ENCODE data around the gene PAFAH2. TPM values are rescaled to one million over a fixed set of nuclear protein-coding genes. Genes with fewer than 3 reads are reported as not detected.

The PAFAH2 gene
- total RNA-seq, 3 donors from 2014 or later (not counting 1 experiment from before 2014, with no cell fraction given) = 39.0 to 95.1 (median 68.6) TPM

DNA sequence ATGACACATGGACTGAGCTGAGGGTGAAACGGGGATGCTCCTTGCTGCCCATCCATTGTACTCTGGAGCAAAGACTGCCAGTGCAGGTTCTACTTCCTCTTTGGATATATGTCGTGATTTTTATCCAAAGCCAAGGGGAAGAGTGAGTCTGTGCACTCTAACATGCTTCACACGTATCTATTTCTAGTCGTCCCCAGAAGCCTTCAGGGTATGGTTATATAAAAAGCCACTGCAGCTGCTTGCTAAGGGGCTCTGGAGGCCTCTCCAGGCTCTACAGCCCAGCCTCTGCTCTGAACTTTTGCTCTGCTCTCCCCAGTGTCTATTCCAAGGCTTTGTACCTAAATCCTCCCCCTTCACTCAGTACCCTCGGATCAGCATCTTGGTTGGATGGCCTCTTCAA, 20.1 kb downstream of the PAFAH2 start:
- intact Hi-C loops (cut with micrococcal nuclease) = no loop called here
- H3K4me1 Mint-ChIP-seq = peaks cover 46 to 50% of the 10 kb centered on the region in 2 donors
- Histone ChIP-seq H3K27ac (ENCODE audit: low read length) (no peak overlapping the region), H3K9me3 (ENCODE audit: control insufficient read depth, insufficient read depth, low read length) (no peaks in the 10 kb centered on the region), H3K4me3 (ENCODE audit: low read length) (no peak overlapping the region), H3K4me1 (ENCODE audit: control insufficient read depth, insufficient read depth, low read length) (no peaks in the 10 kb centered on the region), H3K27me3 (ENCODE audit: control insufficient read depth, insufficient read depth, low read length) (no peaks in the 10 kb centered on the region), H3K36me3 (ENCODE audit: control insufficient read depth, insufficient read depth, low read length) (peaks cover 84% of the 10 kb centered on the region)
- ATAC-seq = peak in 1 of 3 donors; percentile 24
- no peak for DNase-seq
- H3K9me3 Mint-ChIP-seq = no peaks in the 10 kb centered on the region
- no peak overlapping the region for H3K4me3 Mint-ChIP-seq
- WGBS (ENCODE audit: insufficient coverage) = 72% methylated on average over 4 of the region's 5 CpGs
- no peaks in the 10 kb centered on the region for H3K27me3 Mint-ChIP-seq (ENCODE audit: low read depth in 2 of 2)
- TF ChIP-seq, protein P1, sequence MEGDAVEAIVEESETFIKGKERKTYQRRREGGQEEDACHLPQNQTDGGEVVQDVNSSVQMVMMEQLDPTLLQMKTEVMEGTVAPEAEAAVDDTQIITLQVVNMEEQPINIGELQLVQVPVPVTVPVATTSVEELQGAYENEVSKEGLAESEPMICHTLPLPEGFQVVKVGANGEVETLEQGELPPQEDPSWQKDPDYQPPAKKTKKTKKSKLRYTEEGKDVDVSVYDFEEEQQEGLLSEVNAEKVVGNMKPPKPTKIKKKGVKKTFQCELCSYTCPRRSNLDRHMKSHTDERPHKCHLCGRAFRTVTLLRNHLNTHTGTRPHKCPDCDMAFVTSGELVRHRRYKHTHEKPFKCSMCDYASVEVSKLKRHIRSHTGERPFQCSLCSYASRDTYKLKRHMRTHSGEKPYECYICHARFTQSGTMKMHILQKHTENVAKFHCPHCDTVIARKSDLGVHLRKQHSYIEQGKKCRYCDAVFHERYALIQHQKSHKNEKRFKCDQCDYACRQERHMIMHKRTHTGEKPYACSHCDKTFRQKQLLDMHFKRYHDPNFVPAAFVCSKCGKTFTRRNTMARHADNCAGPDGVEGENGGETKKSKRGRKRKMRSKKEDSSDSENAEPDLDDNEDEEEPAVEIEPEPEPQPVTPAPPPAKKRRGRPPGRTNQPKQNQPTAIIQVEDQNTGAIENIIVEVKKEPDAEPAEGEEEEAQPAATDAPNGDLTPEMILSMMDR (IDR thresholded peaks at IDR 0.05) = no peak
- peaks cover 34% of the 10 kb centered on the region for H3K36me3 Mint-ChIP-seq
- H3K27ac Mint-ChIP-seq = peak overlapping the region; percentile 5 to 65

DNA sequence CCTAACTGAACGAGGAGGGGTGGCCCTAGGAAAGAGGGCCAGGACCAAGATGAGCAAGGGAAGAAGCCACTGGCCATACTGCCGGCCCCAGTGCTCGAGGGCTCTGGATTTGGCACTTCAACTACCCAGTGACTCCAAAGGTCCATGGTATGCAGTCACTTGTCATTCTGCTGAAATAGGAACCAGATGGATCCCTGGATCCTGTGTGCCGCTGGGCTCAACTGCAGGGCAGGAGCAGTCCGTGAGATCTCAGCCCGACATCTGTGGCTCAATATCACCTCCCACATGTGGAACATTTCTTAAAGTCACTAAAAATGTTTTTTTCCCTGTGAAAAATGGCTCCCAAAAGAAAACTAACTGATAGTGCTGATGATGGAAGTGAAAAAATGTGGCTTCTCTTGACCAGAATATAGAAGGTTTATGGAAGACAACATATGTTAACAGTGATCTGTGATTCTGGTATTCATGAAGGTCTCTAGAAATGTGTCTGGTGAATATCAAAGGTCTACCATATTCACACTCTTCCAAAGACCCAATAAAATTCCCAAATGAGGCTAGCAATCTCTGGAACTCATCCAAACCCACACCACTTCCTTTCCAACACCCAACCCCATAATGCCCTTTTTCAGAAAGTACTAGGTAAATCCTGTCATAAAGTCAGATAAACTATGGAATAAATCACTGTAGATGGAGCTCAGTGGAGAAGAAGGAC, 24.1 kb downstream of the PAFAH2 start:
- H3K4me1 Mint-ChIP-seq = peaks cover 63% of the 10 kb centered on the region in 2 donors
- Histone ChIP-seq H3K4me3 (ENCODE audit: low read length) (no peak overlapping the region), H3K4me1 (ENCODE audit: control insufficient read depth, insufficient read depth, low read length) (peaks cover 15% of the 10 kb centered on the region), H3K27me3 (ENCODE audit: control insufficient read depth, insufficient read depth, low read length) (no peaks in the 10 kb centered on the region), H3K27ac (ENCODE audit: low read length) (no peak overlapping the region), H3K36me3 (ENCODE audit: control insufficient read depth, insufficient read depth, low read length) (peaks cover 80% of the 10 kb centered on the region), H3K9me3 (ENCODE audit: control insufficient read depth, insufficient read depth, low read length) (no peaks in the 10 kb centered on the region)
- ATAC-seq (no peak), DNase-seq (no peak)
- TF ChIP-seq, protein P1 (IDR thresholded peaks at IDR 0.05) = no peak
- no peaks in the 10 kb centered on the region for H3K9me3 Mint-ChIP-seq
- no peak overlapping the region for H3K4me3 Mint-ChIP-seq
- peak overlapping the region; percentile 36 to 83 for H3K27ac Mint-ChIP-seq
- intact Hi-C loops (cut with micrococcal nuclease) = no loop called here
- H3K36me3 Mint-ChIP-seq = peaks cover 22% of the 10 kb centered on the region
- WGBS (ENCODE audit: insufficient coverage) = 95% methylated on average over 6 of the region's 6 CpGs
- no peaks in the 10 kb centered on the region for H3K27me3 Mint-ChIP-seq (ENCODE audit: low read depth in 2 of 2)

DNA sequence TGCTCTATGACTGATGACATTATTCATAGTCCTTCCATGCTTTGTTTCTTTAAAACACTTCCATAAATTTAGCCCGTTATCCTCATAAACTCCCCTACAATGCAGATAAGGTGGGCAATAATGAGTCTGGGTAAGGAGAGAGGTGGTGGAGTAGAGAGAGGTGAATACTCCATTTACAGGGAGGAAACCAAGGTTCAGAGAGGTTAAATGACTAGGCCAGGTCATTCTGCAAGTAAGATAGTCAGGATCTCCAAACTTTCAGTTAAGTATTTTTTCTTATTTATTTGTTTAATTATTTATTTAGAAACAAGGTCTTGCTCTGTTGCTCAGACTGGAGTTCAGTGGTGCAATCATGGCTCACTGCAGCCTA, 26.1 kb downstream of the PAFAH2 start:
- H3K4me3 ChIP-seq (ENCODE audit: low read length) = no peak overlapping the region
- H3K4me3 Mint-ChIP-seq = no peak overlapping the region
- DNase-seq = no peak
- peaks cover 80% of the 10 kb centered on the region for H3K36me3 ChIP-seq (ENCODE audit: control insufficient read depth, insufficient read depth, low read length)
- H3K4me1 Mint-ChIP-seq = peaks cover 54 to 69% of the 10 kb centered on the region in 2 donors
- H3K27me3 ChIP-seq (ENCODE audit: control insufficient read depth, insufficient read depth, low read length) = no peaks in the 10 kb centered on the region
- no peaks in the 10 kb centered on the region for H3K27me3 Mint-ChIP-seq (ENCODE audit: low read depth in 2 of 2)
- H3K9me3 ChIP-seq (ENCODE audit: control insufficient read depth, insufficient read depth, low read length) = no peaks in the 10 kb centered on the region
- H3K27ac ChIP-seq (ENCODE audit: low read length) = peak overlapping the region; percentile 24
- intact Hi-C loops (cut with micrococcal nuclease) = no loop called here
- H3K36me3 Mint-ChIP-seq = peaks cover 12% of the 10 kb centered on the region
- no peaks in the 10 kb centered on the region for H3K9me3 Mint-ChIP-seq
- H3K27ac Mint-ChIP-seq = peak overlapping the region; percentile 36 to 83
- no CpG with 5 or more reads among the region's 1 CpG for WGBS (ENCODE audit: insufficient coverage)
- TF ChIP-seq, protein P1 (IDR thresholded peaks at IDR 0.05) = no peak
- peaks cover 15% of the 10 kb centered on the region for H3K4me1 ChIP-seq (ENCODE audit: control insufficient read depth, insufficient read depth, low read length)
- no peak for ATAC-seq

Data from natural killer cell (primary cell).